WERI-Rb-1 (cell line): ENCODE measurements around the gene SPCS3.
"Not testable (repeated sequence)": the region's sequence is repeated elsewhere in the genome, so short reads cannot be mapped to it uniquely, and the experiment has no call there.

Experiments used
- DNase-seq: peaks from one replicate; pipeline ENCODE4 v3.0.0-alpha.2; 2020
- H3K27ac ChIP-seq: fragments of 250-450 bp; sonication (Bioruptor Pico); 2 replicates; pipeline ENCODE4 v1.5.1; 2020; ENCODE audit warnings: mild to moderate bottlenecking, moderate library complexity
- H3K27me3 ChIP-seq: fragments of 250-450 bp; sonication (Bioruptor Pico); 2 replicates; pipeline ENCODE4 v1.5.1; 2021; ENCODE audit warnings: mild to moderate bottlenecking, low read depth, moderate library complexity; ENCODE audit not compliant: insufficient read depth, severe bottlenecking
- H3K36me3 ChIP-seq: fragments of 250-450 bp; sonication (Bioruptor Pico); 2 replicates; pipeline ENCODE4 v1.5.1; 2020; ENCODE audit warnings: mild to moderate bottlenecking, moderate library complexity
- H3K4me3 ChIP-seq: 2 replicates; pipeline ENCODE4 v1.5.1; 2011; ENCODE audit warnings: low read depth, mild to moderate bottlenecking, control low read depth, low read length
- H3K9me3 ChIP-seq: fragments of 250-450 bp; sonication (Bioruptor Pico); 2 replicates; pipeline ENCODE4 v1.5.1; 2021; ENCODE audit warnings: mild to moderate bottlenecking, moderate library complexity; ENCODE audit not compliant: severe bottlenecking
- TF ChIP-seq, protein P1 (sequence below): IDR thresholded peaks from 2 replicates; pipeline ENCODE4 v1.5.1; 2011; ENCODE audit warnings: low read depth, mild to moderate bottlenecking, control low read depth, inconsistent platforms, low read length

Gene SPCS3

DNA sequence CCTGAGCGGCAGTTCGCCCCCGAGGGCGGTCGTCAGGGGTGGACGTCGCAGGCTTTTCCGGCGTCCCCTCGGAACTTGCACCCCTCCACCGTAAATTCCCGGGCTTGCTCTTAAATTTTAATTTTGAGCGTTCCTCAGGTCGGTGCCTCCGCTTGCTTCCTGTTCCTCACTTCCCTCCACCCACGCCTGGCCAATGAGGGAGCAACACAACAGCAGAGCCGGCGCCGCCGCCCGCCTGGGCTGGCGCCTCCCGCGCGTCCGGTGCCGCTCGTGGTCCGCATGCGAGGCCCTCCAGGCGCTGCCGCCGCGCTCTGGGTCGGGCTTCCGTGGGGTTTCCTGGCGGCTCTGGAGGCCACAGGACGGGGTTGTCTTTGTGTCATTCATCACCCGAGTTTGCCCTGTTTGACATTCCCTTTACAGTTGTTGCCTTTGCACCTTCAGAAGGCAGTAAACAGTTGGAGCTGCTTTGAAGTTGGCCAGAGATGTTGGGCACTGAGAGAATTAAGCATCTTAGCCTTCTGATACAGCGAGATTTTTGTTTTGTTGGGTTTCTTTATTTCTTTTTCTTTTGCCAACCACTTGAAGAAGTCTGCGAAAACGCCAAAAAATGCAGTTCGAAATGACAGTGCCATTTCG, 692 bp downstream of the SPCS3 start:
- Histone ChIP-seq H3K4me3 (peak overlapping the region; percentile 96), H3K9me3 (no peaks in the 10 kb centered on the region), H3K27ac (peak overlapping the region; percentile 87), H3K27me3 (no peaks in the 10 kb centered on the region), H3K36me3 (no peaks in the 10 kb centered on the region)
- TF ChIP-seq, protein P1, sequence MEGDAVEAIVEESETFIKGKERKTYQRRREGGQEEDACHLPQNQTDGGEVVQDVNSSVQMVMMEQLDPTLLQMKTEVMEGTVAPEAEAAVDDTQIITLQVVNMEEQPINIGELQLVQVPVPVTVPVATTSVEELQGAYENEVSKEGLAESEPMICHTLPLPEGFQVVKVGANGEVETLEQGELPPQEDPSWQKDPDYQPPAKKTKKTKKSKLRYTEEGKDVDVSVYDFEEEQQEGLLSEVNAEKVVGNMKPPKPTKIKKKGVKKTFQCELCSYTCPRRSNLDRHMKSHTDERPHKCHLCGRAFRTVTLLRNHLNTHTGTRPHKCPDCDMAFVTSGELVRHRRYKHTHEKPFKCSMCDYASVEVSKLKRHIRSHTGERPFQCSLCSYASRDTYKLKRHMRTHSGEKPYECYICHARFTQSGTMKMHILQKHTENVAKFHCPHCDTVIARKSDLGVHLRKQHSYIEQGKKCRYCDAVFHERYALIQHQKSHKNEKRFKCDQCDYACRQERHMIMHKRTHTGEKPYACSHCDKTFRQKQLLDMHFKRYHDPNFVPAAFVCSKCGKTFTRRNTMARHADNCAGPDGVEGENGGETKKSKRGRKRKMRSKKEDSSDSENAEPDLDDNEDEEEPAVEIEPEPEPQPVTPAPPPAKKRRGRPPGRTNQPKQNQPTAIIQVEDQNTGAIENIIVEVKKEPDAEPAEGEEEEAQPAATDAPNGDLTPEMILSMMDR, result no peak
- DNase-seq, result peak; percentile 84

DNA sequence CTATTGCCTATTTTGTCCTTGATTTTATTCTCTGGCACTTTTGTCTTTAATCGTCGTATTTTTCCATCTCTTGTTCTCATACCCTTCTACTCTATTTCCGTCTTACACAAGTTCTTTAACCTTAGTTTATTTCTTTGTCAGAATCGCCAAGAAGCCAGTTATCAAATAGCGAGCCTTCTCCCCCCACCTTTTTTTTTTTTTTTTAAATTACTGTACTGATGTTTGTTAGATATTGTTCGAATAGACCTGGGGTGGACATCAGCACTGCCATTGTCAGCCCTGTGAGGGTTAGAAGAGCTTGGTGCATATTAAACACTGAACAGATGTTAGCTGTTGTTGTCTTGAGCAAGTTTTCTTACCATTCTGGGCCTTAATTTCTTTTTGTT, 1.2 kb downstream of the SPCS3 start:
- DNase-seq, result no peak
- TF ChIP-seq, protein P1, result no peak
- Histone ChIP-seq H3K27me3 (no peaks in the 10 kb centered on the region), H3K36me3 (0 out of 2 replicates have a peak, but pooled peaks cover 4% of the 10 kb centered on the region), H3K27ac (peak overlapping the region; percentile 87), H3K9me3 (no peaks in the 10 kb centered on the region), H3K4me3 (peak overlapping the region; percentile 96)

DNA sequence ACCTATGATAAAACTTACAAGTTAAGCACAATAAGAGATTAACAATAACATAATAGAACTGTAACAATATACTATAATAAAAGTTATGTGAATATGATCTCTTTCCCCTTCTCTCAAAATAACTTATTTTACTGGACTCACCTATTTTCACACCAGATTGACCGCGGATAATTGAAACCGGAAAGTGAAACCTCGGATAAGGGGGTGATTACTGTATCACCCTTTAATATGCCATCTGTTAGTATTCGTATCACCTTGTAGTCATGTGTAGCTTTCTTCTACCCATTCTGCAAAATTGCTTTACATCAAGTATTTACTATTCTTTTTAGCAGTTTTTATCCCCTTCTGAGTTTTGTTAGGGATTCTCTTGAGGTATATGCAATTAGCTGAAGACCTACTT, 1.8 kb downstream of the SPCS3 start:
- H3K27me3 ChIP-seq, result no peaks in the 10 kb centered on the region
- TF ChIP-seq, protein P1, result no peak
- no peaks in the 10 kb centered on the region for H3K9me3 ChIP-seq
- H3K36me3 ChIP-seq, result peaks cover 4% of the 10 kb centered on the region; the same call in 1 of the 2 replicates
- H3K4me3 ChIP-seq, result peak overlapping the region; percentile 96
- peak overlapping the region; percentile 10; the same call in 1 of the 2 replicates for H3K27ac ChIP-seq
- DNase-seq, result no peak

DNA sequence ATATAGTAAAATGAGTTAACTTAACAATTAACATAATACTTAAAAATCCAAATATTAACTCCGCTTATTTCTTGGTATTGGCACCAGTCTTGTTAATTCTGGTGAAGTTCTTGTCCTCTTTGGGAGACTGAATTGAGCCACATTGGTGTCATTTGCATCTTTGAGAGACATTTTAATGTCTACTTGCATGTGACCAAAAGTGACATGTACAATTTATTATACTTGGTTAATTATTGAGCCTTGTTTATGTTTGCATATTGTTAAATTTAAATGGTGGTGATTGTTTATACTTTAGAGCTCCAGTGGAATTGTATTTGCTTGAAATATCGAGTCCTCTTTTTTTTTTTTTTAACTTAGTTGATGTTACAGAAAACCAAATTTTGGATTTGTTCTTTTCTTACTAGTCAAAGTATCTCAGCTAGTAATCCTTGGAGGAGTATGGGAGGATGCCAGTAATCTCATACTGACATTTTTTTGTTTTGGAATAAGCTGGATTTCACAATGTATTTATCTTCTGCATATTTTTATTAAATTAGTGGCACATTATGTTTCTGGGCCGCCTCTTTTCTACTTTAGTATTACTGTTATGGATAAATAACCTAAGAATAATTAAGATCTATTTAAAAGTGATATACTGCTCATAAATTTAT, 3.9 kb downstream of the SPCS3 start:
- Histone ChIP-seq H3K9me3 (no peaks in the 10 kb centered on the region), H3K27ac (no peak overlapping the region), H3K4me3 (no peak overlapping the region)

DNA sequence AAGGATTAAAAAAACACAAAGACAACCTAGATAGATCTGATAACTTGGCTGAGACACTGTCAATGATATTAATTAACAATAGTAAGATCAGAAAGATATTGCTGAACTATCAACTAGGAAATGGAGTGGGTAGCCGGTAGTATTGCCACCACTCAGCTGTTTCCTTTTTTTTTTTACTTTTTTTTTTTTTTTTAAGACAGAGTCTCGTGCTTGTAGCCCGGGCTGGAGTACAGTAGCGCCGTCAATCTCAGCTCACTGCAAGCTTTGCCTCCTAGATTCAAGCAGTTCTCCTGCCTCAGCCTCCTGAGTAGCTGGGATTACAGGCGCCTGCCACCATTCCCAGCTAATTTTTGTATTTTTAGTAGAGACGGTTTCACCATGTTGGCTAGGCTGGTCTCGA, 5.1 kb downstream of the SPCS3 start:
- H3K4me3 ChIP-seq, H3K27ac ChIP-seq, DNase-seq, H3K27me3 ChIP-seq, H3K9me3 ChIP-seq: not testable (repeated sequence)
- peaks cover 28% of the 10 kb centered on the region for H3K36me3 ChIP-seq

More for the DNA sequence above, 3.9 kb downstream of the SPCS3 start:
- no peak for DNase-seq
- Histone ChIP-seq H3K36me3 (peaks cover 18% of the 10 kb centered on the region), H3K27me3 (no peaks in the 10 kb centered on the region)
- TF ChIP-seq, protein P1, result no peak

DNA sequence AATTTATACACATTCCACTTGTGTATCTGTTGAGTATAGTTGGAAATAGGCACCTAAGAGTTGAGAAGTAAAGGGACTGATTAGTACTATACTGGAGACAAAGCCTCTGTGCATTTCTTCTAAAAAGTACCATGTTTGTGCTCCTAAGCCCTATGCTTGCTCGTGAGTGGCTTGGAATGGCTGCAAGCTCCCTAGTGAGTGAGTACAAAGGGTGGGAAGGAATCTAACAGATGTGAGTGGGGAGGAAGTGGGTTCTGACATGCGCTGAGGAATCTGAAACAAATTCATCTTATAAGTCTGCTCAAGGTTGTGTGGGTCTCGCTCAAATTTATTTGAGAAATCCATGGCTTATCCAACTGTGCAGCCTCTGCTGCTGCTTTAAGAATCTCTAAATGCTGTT, 13.3 kb downstream of the SPCS3 start:
- TF ChIP-seq, protein P1, result no peak
- no peaks in the 10 kb centered on the region for H3K27me3 ChIP-seq
- DNase-seq, result no peak
- H3K9me3 ChIP-seq, result no peaks in the 10 kb centered on the region
- H3K4me3 ChIP-seq, result no peak overlapping the region
- H3K36me3 ChIP-seq, result peaks cover 19% of the 10 kb centered on the region
- no peak overlapping the region for H3K27ac ChIP-seq
